ENCODE measurements around the gene LRRN2. TPM values are rescaled to one million over a fixed set of nuclear protein-coding genes. Genes with fewer than 3 reads are reported as not detected.

Gene LRRN2
- total and polyA plus RNA-seq, 9 of the 15 experiments (the other 6 are each of a cell fraction or from before 2014, with no cell fraction given), result 0.05 TPM; not detected in 8

DNA sequence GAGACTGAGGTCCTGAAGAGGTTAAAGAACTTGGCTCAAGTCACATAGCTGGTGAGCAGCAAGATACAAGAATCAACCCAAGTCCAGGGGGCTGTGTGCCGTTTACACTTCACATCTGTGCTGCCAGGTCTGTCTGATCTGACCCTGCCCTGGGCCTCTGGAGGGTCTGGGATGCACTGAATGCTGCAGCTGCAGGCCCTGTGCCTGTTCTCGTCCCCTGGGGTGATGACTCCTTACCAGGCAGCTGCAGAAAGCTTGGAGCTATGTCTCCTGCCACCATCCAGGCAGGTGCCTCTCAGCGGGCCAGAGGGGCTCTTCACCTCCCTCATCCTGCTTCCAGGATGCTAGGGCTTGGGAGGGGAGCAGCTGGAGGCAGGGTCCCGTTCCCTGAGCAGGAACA is 63.5 kb downstream of the LRRN2 start (continued):
- TF ChIP-seq, protein P1, sequence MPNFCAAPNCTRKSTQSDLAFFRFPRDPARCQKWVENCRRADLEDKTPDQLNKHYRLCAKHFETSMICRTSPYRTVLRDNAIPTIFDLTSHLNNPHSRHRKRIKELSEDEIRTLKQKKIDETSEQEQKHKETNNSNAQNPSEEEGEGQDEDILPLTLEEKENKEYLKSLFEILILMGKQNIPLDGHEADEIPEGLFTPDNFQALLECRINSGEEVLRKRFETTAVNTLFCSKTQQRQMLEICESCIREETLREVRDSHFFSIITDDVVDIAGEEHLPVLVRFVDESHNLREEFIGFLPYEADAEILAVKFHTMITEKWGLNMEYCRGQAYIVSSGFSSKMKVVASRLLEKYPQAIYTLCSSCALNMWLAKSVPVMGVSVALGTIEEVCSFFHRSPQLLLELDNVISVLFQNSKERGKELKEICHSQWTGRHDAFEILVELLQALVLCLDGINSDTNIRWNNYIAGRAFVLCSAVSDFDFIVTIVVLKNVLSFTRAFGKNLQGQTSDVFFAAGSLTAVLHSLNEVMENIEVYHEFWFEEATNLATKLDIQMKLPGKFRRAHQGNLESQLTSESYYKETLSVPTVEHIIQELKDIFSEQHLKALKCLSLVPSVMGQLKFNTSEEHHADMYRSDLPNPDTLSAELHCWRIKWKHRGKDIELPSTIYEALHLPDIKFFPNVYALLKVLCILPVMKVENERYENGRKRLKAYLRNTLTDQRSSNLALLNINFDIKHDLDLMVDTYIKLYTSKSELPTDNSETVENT (CRISPR knock-in tag; IDR thresholded peaks at IDR 0.05), result no peak
- TF ChIP-seq, protein P2, sequence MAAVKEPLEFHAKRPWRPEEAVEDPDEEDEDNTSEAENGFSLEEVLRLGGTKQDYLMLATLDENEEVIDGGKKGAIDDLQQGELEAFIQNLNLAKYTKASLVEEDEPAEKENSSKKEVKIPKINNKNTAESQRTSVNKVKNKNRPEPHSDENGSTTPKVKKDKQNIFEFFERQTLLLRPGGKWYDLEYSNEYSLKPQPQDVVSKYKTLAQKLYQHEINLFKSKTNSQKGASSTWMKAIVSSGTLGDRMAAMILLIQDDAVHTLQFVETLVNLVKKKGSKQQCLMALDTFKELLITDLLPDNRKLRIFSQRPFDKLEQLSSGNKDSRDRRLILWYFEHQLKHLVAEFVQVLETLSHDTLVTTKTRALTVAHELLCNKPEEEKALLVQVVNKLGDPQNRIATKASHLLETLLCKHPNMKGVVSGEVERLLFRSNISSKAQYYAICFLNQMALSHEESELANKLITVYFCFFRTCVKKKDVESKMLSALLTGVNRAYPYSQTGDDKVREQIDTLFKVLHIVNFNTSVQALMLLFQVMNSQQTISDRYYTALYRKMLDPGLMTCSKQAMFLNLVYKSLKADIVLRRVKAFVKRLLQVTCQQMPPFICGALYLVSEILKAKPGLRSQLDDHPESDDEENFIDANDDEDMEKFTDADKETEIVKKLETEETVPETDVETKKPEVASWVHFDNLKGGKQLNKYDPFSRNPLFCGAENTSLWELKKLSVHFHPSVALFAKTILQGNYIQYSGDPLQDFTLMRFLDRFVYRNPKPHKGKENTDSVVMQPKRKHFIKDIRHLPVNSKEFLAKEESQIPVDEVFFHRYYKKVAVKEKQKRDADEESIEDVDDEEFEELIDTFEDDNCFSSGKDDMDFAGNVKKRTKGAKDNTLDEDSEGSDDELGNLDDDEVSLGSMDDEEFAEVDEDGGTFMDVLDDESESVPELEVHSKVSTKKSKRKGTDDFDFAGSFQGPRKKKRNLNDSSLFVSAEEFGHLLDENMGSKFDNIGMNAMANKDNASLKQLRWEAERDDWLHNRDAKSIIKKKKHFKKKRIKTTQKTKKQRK (IDR thresholded peaks at IDR 0.05; ENCODE audit: borderline replicate concordance, low read depth, low read length), result no peak
- TF ChIP-seq, protein P3, sequence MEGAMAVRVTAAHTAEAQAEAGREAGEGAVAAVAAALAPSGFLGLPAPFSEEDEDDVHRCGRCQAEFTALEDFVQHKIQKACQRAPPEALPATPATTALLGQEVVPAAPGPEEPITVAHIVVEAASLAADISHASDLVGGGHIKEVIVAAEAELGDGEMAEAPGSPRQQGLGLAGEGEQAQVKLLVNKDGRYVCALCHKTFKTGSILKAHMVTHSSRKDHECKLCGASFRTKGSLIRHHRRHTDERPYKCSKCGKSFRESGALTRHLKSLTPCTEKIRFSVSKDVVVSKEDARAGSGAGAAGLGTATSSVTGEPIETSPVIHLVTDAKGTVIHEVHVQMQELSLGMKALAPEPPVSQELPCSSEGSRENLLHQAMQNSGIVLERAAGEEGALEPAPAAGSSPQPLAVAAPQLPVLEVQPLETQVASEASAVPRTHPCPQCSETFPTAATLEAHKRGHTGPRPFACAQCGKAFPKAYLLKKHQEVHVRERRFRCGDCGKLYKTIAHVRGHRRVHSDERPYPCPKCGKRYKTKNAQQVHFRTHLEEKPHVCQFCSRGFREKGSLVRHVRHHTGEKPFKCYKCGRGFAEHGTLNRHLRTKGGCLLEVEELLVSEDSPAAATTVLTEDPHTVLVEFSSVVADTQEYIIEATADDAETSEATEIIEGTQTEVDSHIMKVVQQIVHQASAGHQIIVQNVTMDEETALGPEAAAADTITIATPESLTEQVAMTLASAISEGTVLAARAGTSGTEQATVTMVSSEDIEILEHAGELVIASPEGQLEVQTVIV (CRISPR knock-in tag; IDR thresholded peaks at IDR 0.05; ENCODE audit: borderline replicate concordance), result no peak
- TF ChIP-seq ZNF184 (CRISPR knock-in tag; IDR thresholded peaks at IDR 0.05) (no peak), ZBTB1 (CRISPR knock-in tag; IDR thresholded peaks at IDR 0.05; ENCODE audit: borderline replicate concordance, low read depth) (no peak), ASH1L (IDR thresholded peaks at IDR 0.05; ENCODE audit: borderline replicate concordance, low read depth, partially characterized antibody) (no peak), MCM5 (IDR thresholded peaks at IDR 0.05; ENCODE audit: low read depth) (no peak), TCF3 (CRISPR knock-in tag; IDR thresholded peaks at IDR 0.05) (no peak), FOS (IDR thresholded peaks at IDR 0.05; ENCODE audit: extremely low read depth, insufficient read length) (no peak), FOSL1 (tag; conservative IDR thresholded peaks at IDR 0.05) (no peak)
- TF ChIP-seq, protein P4, sequence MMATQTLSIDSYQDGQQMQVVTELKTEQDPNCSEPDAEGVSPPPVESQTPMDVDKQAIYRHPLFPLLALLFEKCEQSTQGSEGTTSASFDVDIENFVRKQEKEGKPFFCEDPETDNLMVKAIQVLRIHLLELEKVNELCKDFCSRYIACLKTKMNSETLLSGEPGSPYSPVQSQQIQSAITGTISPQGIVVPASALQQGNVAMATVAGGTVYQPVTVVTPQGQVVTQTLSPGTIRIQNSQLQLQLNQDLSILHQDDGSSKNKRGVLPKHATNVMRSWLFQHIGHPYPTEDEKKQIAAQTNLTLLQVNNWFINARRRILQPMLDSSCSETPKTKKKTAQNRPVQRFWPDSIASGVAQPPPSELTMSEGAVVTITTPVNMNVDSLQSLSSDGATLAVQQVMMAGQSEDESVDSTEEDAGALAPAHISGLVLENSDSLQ (IDR thresholded peaks at IDR 0.05), result no peak

All from K562 (cell line).